Aortic smooth muscle cell (primary cell): ENCODE measurements around the gene TRMT1. TPM values are rescaled to one million over a fixed set of nuclear protein-coding genes. Genes with fewer than 3 reads are reported as not detected.

Source experiments
- total RNA-seq: library from RNA; depleted of rRNA; stranded (reverse); fragments of >200 nt; gene quantifications from 2 replicates; pipeline ENCODE4 v1.2.3, GENCODE V29; 2014

Gene TRMT1
- 16.8 and 19.7 TPM in 2 replicates for total RNA-seq

GRCh38 chr19:13116282-13117175, at the start of gene TRMT1:
Gene TRMT1 (minus strand): TSS chr19:13116740. CDS start chr19:13116399, 341 bp downstream.

GRCh38 chr19:13150187-13150930, 33.8 kb upstream of the TRMT1 start, which contains the start of the genes IER2 and STX10:
Gene IER2 (plus strand): TSS chr19:13150411. CDS start chr19:13153187, 2,776 bp downstream.
Gene STX10 (minus strand): TSS chr19:13150375. CDS start chr19:13150173, 202 bp downstream.

GRCh38 chr19:13117772-13118423, 1.4 kb upstream of the TRMT1 start, which contains the start of gene NACC1:
Gene NACC1 (plus strand): TSS chr19:13118264. CDS start chr19:13135208, 16,944 bp downstream.

GRCh38 chr19:13102666-13103580, 13.6 kb downstream of the TRMT1 start, which contains the start of gene LYL1:
Gene LYL1 (minus strand): TSS chr19:13102858. CDS start chr19:13101171, 1,687 bp downstream.

Other genes starting within 250 kb of the TRMT1 start
- 31.8 and 34.1 TPM in 2 replicates for gene DNASE2, start 235.3 kb downstream of the TRMT1 start, total RNA-seq
- gene KLF1, start 229.5 kb downstream of the TRMT1 start, total RNA-seq = not detected in 2 replicates
- gene GCDH, start 225.6 kb downstream of the TRMT1 start, total RNA-seq = 12.7 and 16.5 TPM in 2 replicates
- gene SYCE2, start 197.4 kb downstream of the TRMT1 start, total RNA-seq = 0.19 and 0.26 TPM in 2 replicates
- 43.6 and 58.0 TPM in 2 replicates for gene FARSA, start 183.0 kb downstream of the TRMT1 start, total RNA-seq
- 2,036 and 2,214 TPM in 2 replicates for gene CALR, start 178.1 kb downstream of the TRMT1 start, total RNA-seq
- gene RAD23A, start 170.9 kb downstream of the TRMT1 start, total RNA-seq = 68.6 and 83.4 TPM in 2 replicates
- 31.5 and 46.9 TPM in 2 replicates for gene GADD45GIP1, start 159.5 kb downstream of the TRMT1 start, total RNA-seq
- 0.12 and 0.13 TPM in 2 replicates for gene DAND5, start 147.2 kb downstream of the TRMT1 start, total RNA-seq
- gene NFIX, start 121.3 kb downstream of the TRMT1 start, total RNA-seq = 85.9 and 137 TPM in 2 replicates
- gene LYL1, start 13.9 kb downstream of the TRMT1 start, total RNA-seq = 0.87 and 1.1 TPM in 2 replicates
- 39.3 and 47.3 TPM in 2 replicates for gene NACC1, start 1.5 kb upstream of the TRMT1 start, total RNA-seq
- gene STX10, start 33.6 kb upstream of the TRMT1 start, total RNA-seq = 81.8 and 90.2 TPM in 2 replicates
- 21.3 and 32.6 TPM in 2 replicates for gene IER2, start 33.7 kb upstream of the TRMT1 start, total RNA-seq